ENCODE measurements around the gene LIN54. TPM values are rescaled to one million over a fixed set of nuclear protein-coding genes. Genes with fewer than 3 reads are reported as not detected.

The LIN54 gene
- total and polyA plus RNA-seq, 4 donors, result 12.8 to 25.7 (median 17.6) TPM

DNA sequence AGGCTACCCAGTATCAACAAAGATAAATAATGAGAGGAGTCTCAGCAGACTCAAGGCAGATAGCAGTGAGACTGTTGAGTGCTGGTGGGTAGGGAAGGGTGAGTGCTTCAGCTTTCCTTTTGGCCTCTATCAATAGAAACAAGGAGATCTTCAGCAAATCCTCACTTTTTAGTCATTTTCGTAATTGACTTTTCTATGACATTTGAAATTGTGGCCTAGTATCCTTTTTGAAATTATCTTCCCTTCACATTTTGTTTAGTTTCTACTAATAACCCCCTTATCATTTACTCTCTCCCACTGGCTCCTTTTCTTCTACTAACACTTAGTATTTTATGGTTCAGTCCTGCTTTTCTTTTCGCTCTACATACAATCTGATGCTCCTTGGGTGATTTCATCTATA, 44.9 kb downstream of the LIN54 start:
- Histone ChIP-seq H3K27me3 (ENCODE audit: control insufficient read depth, insufficient read depth, low read length) (no peaks in the 10 kb centered on the region), H3K4me3 (ENCODE audit: low read depth, low read length) (no peak overlapping the region), H3K27ac (ENCODE audit: low read depth, low read length) (no peak overlapping the region), H3K36me3 (ENCODE audit: control insufficient read depth, insufficient read depth, low read length) (peaks cover 10% of the 10 kb centered on the region), H3K9me3 (ENCODE audit: control insufficient read depth, insufficient read depth, low read length) (no peaks in the 10 kb centered on the region), H3K4me1 (ENCODE audit: control insufficient read depth, insufficient read depth, low read length) (no peaks in the 10 kb centered on the region)
- 100% methylated on average over 1 of the region's 2 CpGs for WGBS (ENCODE audit: insufficient coverage)
- no peak for DNase-seq (ENCODE audit: low read depth in 4 of 6, low spot score in 6 of 6)

DNA sequence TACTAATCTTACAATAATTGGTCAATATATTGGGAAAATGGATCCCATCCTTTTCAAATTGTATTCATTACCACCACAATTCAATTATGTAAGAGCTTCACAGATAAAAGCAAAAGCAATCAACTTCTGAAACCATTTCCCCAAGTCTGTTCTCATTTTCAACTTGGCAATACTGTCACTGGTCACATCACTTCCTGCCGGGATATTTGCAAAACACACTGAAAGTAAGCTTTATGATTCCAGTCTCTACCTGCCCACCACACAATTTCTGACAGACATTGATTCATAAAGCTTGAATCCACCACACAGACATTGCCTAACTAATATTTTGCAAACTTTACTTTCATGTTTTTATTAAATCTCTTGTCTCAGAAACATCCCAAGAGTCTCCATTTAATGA, 53.6 kb downstream of the LIN54 start:
- no peak for DNase-seq (ENCODE audit: low read depth in 4 of 6, low spot score in 6 of 6)
- Histone ChIP-seq H3K4me1 (ENCODE audit: control insufficient read depth, insufficient read depth, low read length) (no peaks in the 10 kb centered on the region), H3K9me3 (ENCODE audit: control insufficient read depth, insufficient read depth, low read length) (no peaks in the 10 kb centered on the region), H3K36me3 (ENCODE audit: control insufficient read depth, insufficient read depth, low read length) (peaks cover 9% of the 10 kb centered on the region), H3K27me3 (ENCODE audit: control insufficient read depth, insufficient read depth, low read length) (no peaks in the 10 kb centered on the region), H3K4me3 (ENCODE audit: low read depth, low read length) (no peak overlapping the region), H3K27ac (ENCODE audit: low read depth, low read length) (no peak overlapping the region)
- WGBS (ENCODE audit: insufficient coverage), result 100% methylated on average over 1 of the region's 1 CpG

DNA sequence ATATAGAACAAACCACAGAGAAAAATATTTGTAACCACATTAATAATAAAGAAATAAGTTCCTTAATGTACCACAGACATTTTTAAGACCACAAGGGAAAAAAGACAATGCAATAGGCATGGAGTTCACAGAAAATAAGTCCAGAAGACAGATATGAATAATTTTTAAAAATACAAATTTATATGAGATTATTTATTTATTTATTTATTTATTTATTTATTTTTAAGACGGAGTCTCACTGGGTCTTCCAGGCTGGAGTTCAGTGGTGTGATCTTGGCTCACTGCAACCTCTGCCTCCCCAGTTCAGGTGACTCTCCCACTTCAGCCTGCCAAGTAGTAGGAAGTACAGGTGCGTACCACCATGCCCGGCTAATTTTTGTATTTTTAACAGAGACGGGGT, 56.4 kb downstream of the LIN54 start:
- DNase-seq (ENCODE audit: low read depth in 4 of 6, low spot score in 6 of 6), result no peak
- H3K27me3 ChIP-seq (ENCODE audit: control insufficient read depth, insufficient read depth, low read length), result no peaks in the 10 kb centered on the region
- no peak overlapping the region for H3K4me3 ChIP-seq (ENCODE audit: low read depth, low read length)
- no peaks in the 10 kb centered on the region for H3K4me1 ChIP-seq (ENCODE audit: control insufficient read depth, insufficient read depth, low read length)
- no CpG with 5 or more reads among the region's 4 CpGs for WGBS (ENCODE audit: insufficient coverage)
- H3K27ac ChIP-seq (ENCODE audit: low read depth, low read length), result no peak overlapping the region
- H3K9me3 ChIP-seq (ENCODE audit: control insufficient read depth, insufficient read depth, low read length), result no peaks in the 10 kb centered on the region
- H3K36me3 ChIP-seq (ENCODE audit: control insufficient read depth, insufficient read depth, low read length), result no peaks in the 10 kb centered on the region

DNA sequence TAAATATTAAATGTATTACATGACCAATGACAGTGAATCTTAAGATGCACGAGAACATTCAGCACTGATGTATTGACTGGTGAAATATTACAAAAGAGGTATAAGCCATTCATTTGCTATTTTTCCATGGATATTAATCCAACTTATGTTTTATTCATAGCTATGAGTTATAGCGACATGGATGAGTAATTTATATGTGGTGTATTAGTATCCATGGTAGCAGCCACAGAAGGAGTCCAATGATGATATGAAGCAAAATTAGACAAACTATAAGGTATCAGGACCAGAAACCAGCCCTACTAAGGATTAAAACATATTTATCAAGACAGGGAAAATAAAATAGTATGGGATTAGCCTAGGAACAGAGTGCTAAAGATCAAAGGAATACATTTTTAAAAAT, 59.4 kb downstream of the LIN54 start:
- DNase-seq (ENCODE audit: low read depth in 4 of 6, low spot score in 6 of 6), result peak in 1 of 6 donors; percentile 8
- Histone ChIP-seq H3K9me3 (ENCODE audit: control insufficient read depth, insufficient read depth, low read length) (no peaks in the 10 kb centered on the region), H3K4me3 (ENCODE audit: low read depth, low read length) (no peak overlapping the region), H3K27ac (ENCODE audit: low read depth, low read length) (no peak overlapping the region), H3K27me3 (ENCODE audit: control insufficient read depth, insufficient read depth, low read length) (no peaks in the 10 kb centered on the region), H3K4me1 (ENCODE audit: control insufficient read depth, insufficient read depth, low read length) (no peaks in the 10 kb centered on the region), H3K36me3 (ENCODE audit: control insufficient read depth, insufficient read depth, low read length) (no peaks in the 10 kb centered on the region)
- WGBS (ENCODE audit: insufficient coverage), result no CpG with 5 or more reads among the region's 2 CpGs

DNA sequence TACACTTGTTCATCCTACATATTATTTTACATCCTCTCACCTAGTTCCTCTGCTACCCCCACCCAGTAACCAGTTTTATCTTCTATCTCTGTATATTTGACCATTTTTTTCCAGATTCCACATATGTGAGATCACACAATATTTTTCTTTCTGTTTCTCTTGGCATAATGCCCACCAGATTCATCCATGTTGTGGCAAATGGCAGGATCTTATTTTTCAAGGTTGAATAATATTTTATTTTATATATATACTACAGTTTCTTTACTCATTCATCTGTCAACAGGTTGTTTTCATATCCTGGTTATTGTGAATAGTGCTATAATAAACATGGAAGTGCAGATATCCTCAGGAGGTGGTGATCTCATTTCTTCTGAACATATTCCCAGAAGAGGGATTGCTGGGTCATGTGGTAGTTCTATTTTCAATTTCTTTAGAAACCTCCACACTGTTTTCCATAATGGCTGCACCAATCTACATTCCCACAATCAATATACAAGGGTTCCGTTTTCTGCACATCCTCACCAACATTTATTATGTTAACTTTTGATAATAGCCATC, 61.9 kb downstream of the LIN54 start:
- no peak for DNase-seq (ENCODE audit: low read depth in 4 of 6, low spot score in 6 of 6)
- H3K36me3 ChIP-seq (ENCODE audit: control insufficient read depth, insufficient read depth, low read length), result no peaks in the 10 kb centered on the region

DNA sequence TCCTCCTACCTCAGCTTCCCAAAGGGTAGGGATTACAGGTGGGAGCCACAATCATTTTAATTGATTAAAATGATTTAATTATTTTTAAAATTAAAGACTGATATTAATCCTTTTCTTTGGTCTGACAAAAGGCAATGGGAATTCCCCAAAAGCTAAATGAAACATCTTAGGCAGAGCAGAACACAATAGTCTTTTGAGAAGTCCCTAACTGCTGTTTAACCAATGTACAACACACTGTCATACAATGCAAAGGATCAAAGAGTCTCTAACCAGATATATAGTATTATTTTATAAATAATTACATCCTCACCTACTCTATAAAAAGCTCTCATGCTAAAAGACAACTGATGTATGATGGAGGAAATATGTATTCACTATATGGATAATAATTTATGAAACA, 63.1 kb downstream of the LIN54 start:
- Histone ChIP-seq H3K4me3 (ENCODE audit: low read depth, low read length) (no peak overlapping the region), H3K27ac (ENCODE audit: low read depth, low read length) (no peak overlapping the region), H3K4me1 (ENCODE audit: control insufficient read depth, insufficient read depth, low read length) (no peaks in the 10 kb centered on the region), H3K36me3 (ENCODE audit: control insufficient read depth, insufficient read depth, low read length) (no peaks in the 10 kb centered on the region), H3K9me3 (ENCODE audit: control insufficient read depth, insufficient read depth, low read length) (no peaks in the 10 kb centered on the region), H3K27me3 (ENCODE audit: control insufficient read depth, insufficient read depth, low read length) (no peaks in the 10 kb centered on the region)
- no peak for DNase-seq (ENCODE audit: low read depth in 4 of 6, low spot score in 6 of 6)

More for the DNA sequence above, 61.9 kb downstream of the LIN54 start:
- Histone ChIP-seq H3K4me3 (ENCODE audit: low read depth, low read length) (no peak overlapping the region), H3K27me3 (ENCODE audit: control insufficient read depth, insufficient read depth, low read length) (no peaks in the 10 kb centered on the region), H3K9me3 (ENCODE audit: control insufficient read depth, insufficient read depth, low read length) (no peaks in the 10 kb centered on the region), H3K27ac (ENCODE audit: low read depth, low read length) (no peak overlapping the region), H3K4me1 (ENCODE audit: control insufficient read depth, insufficient read depth, low read length) (no peaks in the 10 kb centered on the region)
- WGBS (ENCODE audit: insufficient coverage), result no CpG with 5 or more reads among the region's 1 CpG

DNA sequence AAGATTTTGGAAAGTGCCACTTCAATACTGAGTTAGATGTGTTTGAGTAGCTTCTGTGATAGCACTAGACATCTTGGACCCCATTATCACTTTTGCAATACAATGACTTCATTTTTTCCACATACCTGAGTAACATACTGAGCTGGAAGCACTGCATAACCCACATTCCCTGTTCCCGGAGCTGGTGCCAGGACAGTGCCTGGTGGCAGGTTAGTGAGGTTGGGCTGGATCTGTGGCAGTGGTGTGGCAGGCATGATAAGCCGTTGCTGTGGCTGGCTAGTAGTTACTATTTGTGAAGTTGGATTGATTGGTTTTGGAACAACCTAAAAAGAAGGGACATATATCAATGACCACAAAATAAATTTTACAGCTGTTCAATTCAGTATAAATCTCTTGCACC, 71.2 kb downstream of the LIN54 start:
- no peak overlapping the region for H3K27ac ChIP-seq (ENCODE audit: low read depth, low read length)
- H3K9me3 ChIP-seq (ENCODE audit: control insufficient read depth, insufficient read depth, low read length), result no peaks in the 10 kb centered on the region
- no peaks in the 10 kb centered on the region for H3K27me3 ChIP-seq (ENCODE audit: control insufficient read depth, insufficient read depth, low read length)
- H3K4me1 ChIP-seq (ENCODE audit: control insufficient read depth, insufficient read depth, low read length), result no peaks in the 10 kb centered on the region
- H3K36me3 ChIP-seq (ENCODE audit: control insufficient read depth, insufficient read depth, low read length), result peaks cover 7% of the 10 kb centered on the region
- H3K4me3 ChIP-seq (ENCODE audit: low read depth, low read length), result no peak overlapping the region
- no peak for DNase-seq (ENCODE audit: low read depth in 4 of 6, low spot score in 6 of 6)
- WGBS (ENCODE audit: insufficient coverage), result no CpG with 5 or more reads among the region's 2 CpGs

DNA sequence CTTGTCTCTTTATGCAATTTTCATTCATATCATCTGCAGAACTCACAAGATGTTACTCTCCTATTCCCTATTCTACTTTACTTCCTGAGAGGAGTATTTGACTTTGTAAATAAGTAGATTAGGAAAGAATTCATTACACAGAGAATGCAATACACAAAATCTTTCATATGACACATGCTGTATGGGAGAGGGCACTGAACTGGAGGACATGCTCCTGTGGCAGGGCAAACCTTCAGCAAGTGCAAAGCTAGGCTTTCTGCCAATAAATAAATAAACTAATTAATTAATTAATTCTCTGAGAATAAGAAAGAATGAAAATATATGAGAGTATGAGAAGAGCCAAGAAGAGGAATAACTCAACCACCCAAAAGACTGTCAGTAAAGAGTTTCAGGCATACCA, 76.2 kb downstream of the LIN54 start:
- H3K27ac ChIP-seq (ENCODE audit: low read depth, low read length), result no peak overlapping the region
- peaks cover 5% of the 10 kb centered on the region for H3K36me3 ChIP-seq (ENCODE audit: control insufficient read depth, insufficient read depth, low read length)
- H3K27me3 ChIP-seq (ENCODE audit: control insufficient read depth, insufficient read depth, low read length), result no peaks in the 10 kb centered on the region
- DNase-seq (ENCODE audit: low read depth in 4 of 6, low spot score in 6 of 6), result no peak
- no peaks in the 10 kb centered on the region for H3K4me1 ChIP-seq (ENCODE audit: control insufficient read depth, insufficient read depth, low read length)
- no peak overlapping the region for H3K4me3 ChIP-seq (ENCODE audit: low read depth, low read length)
- no peaks in the 10 kb centered on the region for H3K9me3 ChIP-seq (ENCODE audit: control insufficient read depth, insufficient read depth, low read length)

DNA sequence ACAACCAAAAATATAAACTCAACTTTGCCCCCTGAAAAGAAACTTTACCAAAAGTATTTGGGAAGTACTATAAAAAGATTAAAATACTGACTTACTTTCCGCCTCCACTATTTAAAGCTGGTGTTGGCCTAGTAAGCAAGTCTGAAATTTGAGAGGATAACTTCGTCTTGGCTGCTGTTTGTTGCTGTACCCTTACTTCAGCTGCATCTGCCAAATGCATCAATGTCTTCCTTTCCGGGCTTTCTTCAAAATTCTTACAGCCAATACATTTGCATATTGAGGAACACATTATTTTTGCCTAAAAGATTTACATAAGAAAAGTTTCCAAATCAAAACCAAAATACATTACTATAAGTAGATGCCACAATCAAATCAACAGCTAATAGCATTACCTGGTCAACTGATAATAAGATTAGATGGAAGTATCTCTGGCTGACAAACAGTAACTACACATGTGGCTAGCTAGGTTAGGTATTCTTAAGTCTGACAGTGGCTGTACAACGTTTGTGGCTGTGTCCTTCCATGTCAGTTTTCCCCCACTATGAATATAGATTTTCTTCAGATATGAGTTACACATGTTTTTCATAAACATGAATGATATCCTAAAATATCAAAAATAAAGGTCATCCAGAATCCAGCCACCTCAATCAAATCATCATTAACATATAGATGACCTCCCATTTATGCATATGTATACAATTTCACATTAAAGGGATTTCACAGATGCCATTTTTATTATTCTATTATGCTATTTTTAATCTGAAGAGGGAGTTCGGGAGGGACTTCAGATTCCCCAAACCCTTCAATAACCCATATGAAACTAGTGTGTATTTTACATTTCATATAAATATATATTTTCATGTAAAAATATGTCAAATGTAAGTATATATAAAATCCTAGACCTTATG, 79.5 kb downstream of the LIN54 start:
- Histone ChIP-seq H3K9me3 (ENCODE audit: control insufficient read depth, insufficient read depth, low read length) (no peaks in the 10 kb centered on the region), H3K4me1 (ENCODE audit: control insufficient read depth, insufficient read depth, low read length) (no peaks in the 10 kb centered on the region), H3K36me3 (ENCODE audit: control insufficient read depth, insufficient read depth, low read length) (no peaks in the 10 kb centered on the region), H3K4me3 (ENCODE audit: low read depth, low read length) (no peak overlapping the region), H3K27me3 (ENCODE audit: control insufficient read depth, insufficient read depth, low read length) (no peaks in the 10 kb centered on the region), H3K27ac (ENCODE audit: low read depth, low read length) (no peak overlapping the region)
- WGBS (ENCODE audit: insufficient coverage), result 80% methylated on average over 1 of the region's 5 CpGs
- no peak for DNase-seq (ENCODE audit: low read depth in 4 of 6, low spot score in 6 of 6)

DNA sequence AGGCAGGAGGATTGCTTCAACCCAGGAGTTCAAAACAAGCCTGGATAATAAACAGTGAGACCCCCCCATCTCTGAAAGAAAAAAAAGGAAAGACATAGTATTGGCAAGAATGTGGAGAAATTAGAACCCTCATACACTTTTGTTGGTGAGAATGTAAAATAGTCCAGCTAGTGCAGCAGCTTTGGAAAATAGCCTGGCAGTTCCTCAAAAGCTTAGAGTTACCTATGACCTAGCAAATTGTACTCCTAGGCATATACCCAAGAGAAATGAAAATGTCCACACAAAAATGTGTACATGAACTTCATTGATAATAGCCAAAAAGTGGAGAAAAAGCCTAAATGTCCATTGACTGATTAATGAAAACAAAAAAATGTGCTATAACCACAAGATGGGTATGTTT, 88.8 kb downstream of the LIN54 start:
- H3K4me3 ChIP-seq (ENCODE audit: low read depth, low read length), result no peak overlapping the region
- H3K27ac ChIP-seq (ENCODE audit: low read depth, low read length), result no peak overlapping the region
- H3K36me3 ChIP-seq (ENCODE audit: control insufficient read depth, insufficient read depth, low read length), result no peaks in the 10 kb centered on the region
- no peaks in the 10 kb centered on the region for H3K4me1 ChIP-seq (ENCODE audit: control insufficient read depth, insufficient read depth, low read length)
- H3K9me3 ChIP-seq (ENCODE audit: control insufficient read depth, insufficient read depth, low read length), result no peaks in the 10 kb centered on the region
- no peak for DNase-seq (ENCODE audit: low read depth in 4 of 6, low spot score in 6 of 6)
- H3K27me3 ChIP-seq (ENCODE audit: control insufficient read depth, insufficient read depth, low read length), result no peaks in the 10 kb centered on the region

Measured in spinal cord (tissue), 10 donors.